B cell (primary cell): ENCODE data around the gene CAMK2A. TPM values are rescaled to one million over a fixed set of nuclear protein-coding genes. Genes with fewer than 3 reads are reported as not detected.

Experiments used
- ATAC-seq: fragments of 200-7000 bp; cut with Tn5 transposase; one replicate; pipeline ENCODE4 v1.10.0; 2021; ENCODE audit warnings: low read depth, mild to moderate bottlenecking, moderate number of reproducible peaks, moderate library complexity
- CTCF ChIA-PET: fragments of 350-600 bp; sonication (Branson Sonifier 250); formaldehyde crosslinking; loops from one replicate; lab custom pipeline; 2021; ENCODE audit warnings: antibody characterized with exemption, inconsistent platforms; lab: Charles Lee
- POLR2A ChIA-PET: fragments of 350-600 bp; sonication (Branson Sonifier 250); formaldehyde crosslinking; loops from one replicate; lab custom pipeline; 2021; ENCODE audit warnings: antibody characterized with exemption; lab: Charles Lee
- DNase-seq: peaks from one replicate; pipeline ENCODE4 v3.0.0; 2013
- H2AFZ ChIP-seq: 2 replicates; pipeline ENCODE4 v1.6.1; 2012; ENCODE audit warnings: mild to moderate bottlenecking, low read depth, low read length; ENCODE audit not compliant: insufficient read depth, poor library complexity, severe bottlenecking
- H3K27ac ChIP-seq, 2 donors: 1 replicate in 1 of 2; 2 replicates in 1 of 2; pipeline ENCODE4 v1.5.1; 2012 to 2013; ENCODE audit warnings: low read length in 2 of 2, mild to moderate bottlenecking in 2 of 2, moderate library complexity in 1 of 2
- H3K27me3 ChIP-seq, 4 experiments: fragments of 200-600 bp in 1 of 4; sonication (generic) in 1 of 4; replicated peaks in 1 of 4; 1 replicate in 2 of 4; 2 replicates in 2 of 4; pipeline versions ENCODE4 v1.6.1 to v1.7.0; 2013 to 2016; ENCODE audit warnings: low read length in 3 of 4, mild to moderate bottlenecking in 2 of 4, mixed read lengths in 1 of 4, moderate library complexity in 1 of 4; ENCODE audit not compliant: insufficient read depth in 4 of 4, control insufficient read depth in 3 of 4; ENCODE audit errors: control extremely low read depth in 1 of 4
- H3K36me3 ChIP-seq, 2 experiments: replicated peaks in 1 of 2; 1 replicate in 1 of 2; 2 replicates in 1 of 2; pipeline versions ENCODE4 v1.6.1 to v1.7.1; 2013; ENCODE audit warnings: low read length in 1 of 2; ENCODE audit not compliant: insufficient read depth in 2 of 2, control insufficient read depth in 1 of 2; ENCODE audit errors: control extremely low read depth in 1 of 2, extremely low read depth in 1 of 2
- H3K4me1 ChIP-seq, 2 donors: fragments of 200-600 bp in 1 of 2; sonication (generic) in 1 of 2; 1 replicate in 1 of 2; 2 replicates in 1 of 2; pipeline versions ENCODE4 v1.5.1 to v1.6.1; 2013 to 2017; ENCODE audit warnings: low read length in 2 of 2; ENCODE audit not compliant: control insufficient read depth in 2 of 2, insufficient read depth in 2 of 2
- H3K4me2 ChIP-seq: replicated peaks from 2 replicates; pipeline ENCODE3; 2012; ENCODE audit warnings: mild to moderate bottlenecking, low read depth, low read length; ENCODE audit not compliant: poor library complexity, severe bottlenecking
- H3K4me3 ChIP-seq, 5 experiments: fragments of 200-600 bp in 1 of 5; sonication (generic) in 1 of 5; 1 replicate in 3 of 5; 2 replicates in 2 of 5; pipeline versions ENCODE4 v1.5.1 to v1.7.0; 2011 to 2016; ENCODE audit warnings: low read length in 4 of 5, mild to moderate bottlenecking in 4 of 5, low read depth in 2 of 5, control low read depth in 1 of 5, moderate library complexity in 1 of 5; ENCODE audit not compliant: insufficient read depth in 1 of 5; ENCODE audit errors: control extremely low read depth in 1 of 5, extremely low read depth in 1 of 5
- H3K79me2 ChIP-seq: fragments of 200-600 bp; sonication (generic); one replicate; pipeline ENCODE4 v1.6.0; 2016; ENCODE audit warnings: low read length; ENCODE audit not compliant: control insufficient read depth, insufficient read depth
- H3K9ac ChIP-seq: fragments of 200-600 bp; sonication (generic); 2 replicates; pipeline ENCODE4 v1.6.1; 2017; ENCODE audit warnings: mild to moderate bottlenecking, low read length, moderate library complexity
- H3K9me3 ChIP-seq, 3 donors: one replicate each; pipeline versions ENCODE4 v1.6.1 to v1.7.1; 2013; ENCODE audit warnings: low read length in 2 of 3; ENCODE audit not compliant: control insufficient read depth in 2 of 3, insufficient read depth in 1 of 3; ENCODE audit errors: control extremely low read depth in 1 of 3
- H4K20me1 ChIP-seq: 2 replicates; pipeline ENCODE4 v1.6.0; 2012; ENCODE audit warnings: mild to moderate bottlenecking, low read length; ENCODE audit not compliant: insufficient read depth, control insufficient read depth, poor library complexity, severe bottlenecking
- H3K27ac Mint-ChIP-seq: one replicate; pipeline ENCODE4 v1.8.0; 2021; ENCODE audit warnings: mixed read lengths
- H3K27me3 Mint-ChIP-seq: one replicate; pipeline ENCODE4 v1.8.0; 2021; ENCODE audit warnings: mixed read lengths
- H3K4me1 Mint-ChIP-seq: one replicate; pipeline ENCODE4 v1.8.0; 2021; ENCODE audit warnings: mixed read lengths
- H3K4me3 Mint-ChIP-seq: one replicate; pipeline ENCODE4 v1.8.0; 2021; ENCODE audit warnings: mixed read lengths
- H3K9me3 Mint-ChIP-seq: one replicate; pipeline ENCODE4 v1.8.0; 2022; ENCODE audit warnings: mixed read lengths; ENCODE audit not compliant: insufficient read depth
- EZH2 ChIP-seq: IDR thresholded peaks from 2 replicates; pipeline ENCODE4 v1.6.1; 2012; ENCODE audit warnings: borderline replicate concordance, low read depth, mild to moderate bottlenecking, moderate library complexity, low read length; ENCODE audit not compliant: insufficient read depth, poor library complexity, severe bottlenecking
- WGBS: methylation state at CpG from one replicate; pipeline ENCODE4 v1.1.5; 2013; ENCODE audit warnings: missing lambda C conversion rate; ENCODE audit not compliant: insufficient coverage; 5-methylcytosine and 5-hydroxymethylcytosine counted together
- intact Hi-C: fragments of 100-400 bp; cut with micrococcal nuclease; formaldehyde crosslinking; loops from one replicate; pipeline ENCODE4 v1.10.0; 2022
- polyA plus RNA-seq: library from polyadenylated mRNA; depleted of rRNA; stranded (reverse); fragments of >200 nt; gene quantifications from 2 replicates; pipeline ENCODE4 v1.2.3, GENCODE V29; 2012
- total RNA-seq, 2 donors: library from RNA; stranded (reverse); fragments of 120-200 nt in 1 of 2; gene quantifications; 1 replicate in 1 of 2; 2 replicates in 1 of 2; pipeline versions ENCODE4 v1.2.3 to v1.2.4, GENCODE V29; 2013 to 2022
- TF ChIP-seq, protein P1 (sequence below): fragments of 200-600 bp; IDR thresholded peaks from one replicate; pipeline ENCODE4 v1.8.0; 2022; ENCODE audit warnings: antibody characterized with exemption, mild to moderate bottlenecking

Gene CAMK2A
- total and polyA plus RNA-seq, 2 donors (not counting 1 experiment from before 2014, with no cell fraction given): not detected

DNA sequence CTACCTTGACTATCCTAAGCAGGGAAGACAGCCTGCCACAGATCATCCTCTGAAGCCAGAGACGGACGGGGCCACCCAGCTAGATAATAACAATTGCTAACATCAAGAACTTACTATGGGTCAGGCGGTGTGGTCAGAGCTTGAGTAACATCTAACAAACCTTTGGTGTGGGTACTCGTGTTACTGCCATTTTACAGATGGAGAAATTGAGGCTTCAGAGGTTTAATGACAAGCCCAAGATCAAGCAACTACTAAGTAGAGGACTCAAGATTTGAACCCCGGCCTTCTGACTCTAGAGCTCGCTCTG, 29.9 kb upstream of the CAMK2A start:
- TF ChIP-seq EZH2: no peak
- TF ChIP-seq, protein P1, sequence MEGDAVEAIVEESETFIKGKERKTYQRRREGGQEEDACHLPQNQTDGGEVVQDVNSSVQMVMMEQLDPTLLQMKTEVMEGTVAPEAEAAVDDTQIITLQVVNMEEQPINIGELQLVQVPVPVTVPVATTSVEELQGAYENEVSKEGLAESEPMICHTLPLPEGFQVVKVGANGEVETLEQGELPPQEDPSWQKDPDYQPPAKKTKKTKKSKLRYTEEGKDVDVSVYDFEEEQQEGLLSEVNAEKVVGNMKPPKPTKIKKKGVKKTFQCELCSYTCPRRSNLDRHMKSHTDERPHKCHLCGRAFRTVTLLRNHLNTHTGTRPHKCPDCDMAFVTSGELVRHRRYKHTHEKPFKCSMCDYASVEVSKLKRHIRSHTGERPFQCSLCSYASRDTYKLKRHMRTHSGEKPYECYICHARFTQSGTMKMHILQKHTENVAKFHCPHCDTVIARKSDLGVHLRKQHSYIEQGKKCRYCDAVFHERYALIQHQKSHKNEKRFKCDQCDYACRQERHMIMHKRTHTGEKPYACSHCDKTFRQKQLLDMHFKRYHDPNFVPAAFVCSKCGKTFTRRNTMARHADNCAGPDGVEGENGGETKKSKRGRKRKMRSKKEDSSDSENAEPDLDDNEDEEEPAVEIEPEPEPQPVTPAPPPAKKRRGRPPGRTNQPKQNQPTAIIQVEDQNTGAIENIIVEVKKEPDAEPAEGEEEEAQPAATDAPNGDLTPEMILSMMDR: no peak
- Histone ChIP-seq H3K9ac (no peak overlapping the region), H3K27ac (no peak overlapping the region), H4K20me1 (no peaks in the 10 kb centered on the region), H2AFZ (no peak overlapping the region), H3K27me3 (no peaks in the 10 kb centered on the region), H3K4me1 (no peaks in the 10 kb centered on the region), H3K36me3 (no peaks in the 10 kb centered on the region), H3K4me2 (no peak overlapping the region), H3K4me3 (no peak overlapping the region), H3K79me2 (no peaks in the 10 kb centered on the region), H3K9me3 (no peaks in the 10 kb centered on the region)
- intact Hi-C loops: no loop called here
- H3K4me3 Mint-ChIP-seq: no peak overlapping the region
- WGBS: 96% methylated on average over 4 of the region's 6 CpGs
- no peaks in the 10 kb centered on the region for H3K9me3 Mint-ChIP-seq
- DNase-seq (no peak), ATAC-seq (no peak)
- no peaks in the 10 kb centered on the region for H3K4me1 Mint-ChIP-seq
- H3K27me3 Mint-ChIP-seq: peaks cover 10% of the 10 kb centered on the region
- ChIA-PET CTCF (interaction anchor here (0.7 kb wide), 1 partner anchor 226 kb away, joined by 3 read pairs; no protein-coding TSS in a partner anchor), POLR2A (no interaction called here)
- H3K27ac Mint-ChIP-seq: no peak overlapping the region

DNA sequence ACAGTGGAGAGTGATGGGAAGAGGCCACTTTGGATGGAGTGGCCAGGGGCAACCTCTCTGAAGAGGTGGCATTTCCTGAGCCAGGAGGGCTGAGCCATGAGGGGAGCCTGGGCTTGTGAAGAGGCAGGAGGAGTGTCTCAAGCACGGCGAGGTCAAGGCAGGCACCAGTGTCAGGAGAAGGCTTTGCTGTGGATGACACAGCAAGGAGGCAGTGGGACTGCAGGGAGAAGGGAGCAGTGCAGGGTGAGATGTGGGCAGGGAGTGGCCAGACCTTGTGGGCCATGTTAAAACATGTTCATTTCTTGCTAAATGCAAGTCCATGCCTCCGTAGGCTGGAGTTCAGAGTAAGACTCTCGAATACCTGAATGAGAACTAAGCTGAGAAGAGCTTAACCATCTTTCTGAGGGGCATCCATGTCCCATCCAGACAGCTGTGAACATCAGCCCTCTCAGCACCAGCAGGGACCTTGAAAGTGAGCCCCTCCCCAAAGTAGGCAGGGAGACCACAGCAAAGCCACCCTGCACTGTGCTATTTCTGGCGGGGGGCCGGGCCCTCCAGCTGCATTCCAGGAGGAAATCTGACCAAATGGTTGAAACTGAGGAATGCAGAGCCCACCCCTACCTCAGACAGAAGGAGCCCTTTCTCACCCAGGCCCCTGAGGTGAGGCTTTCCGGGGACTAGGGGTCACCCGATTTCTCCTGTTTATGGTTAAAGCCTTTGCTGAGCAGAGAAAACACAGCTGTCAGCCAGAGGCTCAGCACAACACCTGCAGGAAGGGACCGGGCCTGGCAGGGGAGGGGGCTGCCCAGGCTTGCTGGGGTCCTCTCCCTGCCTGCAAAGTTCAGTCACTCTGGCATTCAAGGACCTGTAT, 29.3 kb upstream of the CAMK2A start:
- POLR2A ChIA-PET: no interaction called here
- Histone ChIP-seq H3K9me3 (no peaks in the 10 kb centered on the region), H3K4me3 (no peak overlapping the region), H3K9ac (no peak overlapping the region), H2AFZ (no peak overlapping the region), H3K36me3 (no peaks in the 10 kb centered on the region), H3K4me1 (no peaks in the 10 kb centered on the region), H3K4me2 (no peak overlapping the region), H3K79me2 (no peaks in the 10 kb centered on the region), H3K27ac (no peak overlapping the region), H3K27me3 (no peaks in the 10 kb centered on the region), H4K20me1 (no peaks in the 10 kb centered on the region)
- H3K9me3 Mint-ChIP-seq: no peaks in the 10 kb centered on the region
- DNase-seq: no peak
- TF ChIP-seq EZH2: no peak
- TF ChIP-seq, protein P1: no peak
- no peak for ATAC-seq
- peaks cover 14% of the 10 kb centered on the region for H3K27me3 Mint-ChIP-seq
- H3K27ac Mint-ChIP-seq: no peak overlapping the region
- H3K4me3 Mint-ChIP-seq: no peak overlapping the region
- intact Hi-C loops: no loop called here
- 95% methylated on average over 9 of the region's 9 CpGs for WGBS
- CTCF ChIA-PET: no interaction called here
- no peaks in the 10 kb centered on the region for H3K4me1 Mint-ChIP-seq
